Caco-2 (cell line): ENCODE results near the gene SYNPO. TPM values are rescaled to one million over a fixed set of nuclear protein-coding genes. Genes with fewer than 3 reads are reported as not detected.

ENCODE experiments used
- BruUV-seq: library from RNA; stranded (reverse); fragments of 400-500 nt; replicated peaks from 2 replicates; lab custom pipeline; 2021; lab: Mats Ljungman, UMichigan
- CTCF ChIA-PET: fragments of 300-600 bp; sonication (Branson Sonifier 250); formaldehyde crosslinking; loops from one replicate; lab custom pipeline; 2022; ENCODE audit warnings: antibody characterized with exemption; lab: Charles Lee
- POLR2A ChIA-PET: fragments of 300-600 bp; sonication (Branson Sonifier 250); formaldehyde crosslinking; loops from one replicate; lab custom pipeline; 2022; ENCODE audit warnings: antibody characterized with exemption; lab: Charles Lee
- DNase-seq, 2 experiments: peaks; one replicate each; pipeline versions ENCODE4 v3.0.0 to v3.0.0-alpha.2; 2020 to 2022
- H3K27me3 ChIP-seq: replicated peaks from 2 replicates; pipeline ENCODE4 v1.6.0; 2011; ENCODE audit warnings: low read length; ENCODE audit not compliant: control insufficient read depth, insufficient read depth
- H3K36me3 ChIP-seq: 2 replicates; pipeline ENCODE4 v1.5.1; 2011; ENCODE audit warnings: low read length; ENCODE audit not compliant: control insufficient read depth, insufficient read depth
- H3K4me1 ChIP-seq: fragments of 250-450 bp; sonication (Bioruptor Pico); 2 replicates; pipeline ENCODE4 v1.5.1; 2020; ENCODE audit warnings: mild to moderate bottlenecking
- H3K4me3 ChIP-seq: 2 replicates; pipeline ENCODE4 v1.5.1; 2011; ENCODE audit warnings: low read depth, mild to moderate bottlenecking, control low read depth, low read length
- H3K9me3 ChIP-seq: fragments of 250-450 bp; sonication (Bioruptor Pico); 2 replicates; pipeline ENCODE4 v1.5.1; 2020; ENCODE audit warnings: mild to moderate bottlenecking, moderate library complexity
- H3K27ac Mint-ChIP-seq: one replicate; pipeline ENCODE4 v1.8.0; 2022; ENCODE audit warnings: mixed read lengths; ENCODE audit not compliant: unreplicated experiment
- H3K27me3 Mint-ChIP-seq: one replicate; pipeline ENCODE4 v1.8.0; 2022; ENCODE audit warnings: mixed read lengths; ENCODE audit not compliant: insufficient read depth, unreplicated experiment
- H3K36me3 Mint-ChIP-seq: one replicate; pipeline ENCODE4 v1.8.0; 2022; ENCODE audit warnings: mild to moderate bottlenecking, mixed read lengths; ENCODE audit not compliant: insufficient read depth, unreplicated experiment
- H3K4me1 Mint-ChIP-seq: one replicate; pipeline ENCODE4 v1.8.0; 2022; ENCODE audit warnings: low read depth, mixed read lengths; ENCODE audit not compliant: unreplicated experiment
- H3K4me3 Mint-ChIP-seq: one replicate; pipeline ENCODE4 v1.8.0; 2022; ENCODE audit warnings: mild to moderate bottlenecking, moderate library complexity, mixed read lengths; ENCODE audit not compliant: unreplicated experiment
- H3K9me3 Mint-ChIP-seq: one replicate; pipeline ENCODE4 v1.8.0; 2022; ENCODE audit warnings: mixed read lengths; ENCODE audit not compliant: unreplicated experiment
- CTCF ChIP-seq, 2 experiments: fragments of 200-600 bp in 1 of 2; IDR thresholded peaks; 1 replicate in 1 of 2; 2 replicates in 1 of 2; pipeline versions ENCODE4 v1.5.1 to v1.8.0; 2011 to 2022; ENCODE audit warnings: antibody characterized with exemption in 1 of 2, control low read depth in 1 of 2, inconsistent platforms in 1 of 2, low read depth in 1 of 2, low read length in 1 of 2, mild to moderate bottlenecking in 1 of 2, moderate library complexity in 1 of 2; ENCODE audit not compliant: insufficient read depth in 1 of 2, severe bottlenecking in 1 of 2, unreplicated experiment in 1 of 2
- intact Hi-C: fragments of 100-400 bp; cut with micrococcal nuclease; formaldehyde crosslinking; loops from one replicate; pipeline ENCODE4 v1.10.0; 2022; ENCODE audit not compliant: unreplicated experiment
- total RNA-seq: library from RNA; stranded (reverse); gene quantifications from 2 replicates; pipeline ENCODE4 v1.2.3, GENCODE V29; 2022

Gene SYNPO
- total RNA-seq, 1 experiment from 2014 or later: 25.1 TPM

GRCh38 chr5:150596313-150596712 is 44.1 kb upstream of the SYNPO start:
- BruUV-seq: no TSS peak
- no peak for TF ChIP-seq CTCF (IDR thresholded peaks at IDR 0.05; ENCODE audit: insufficient read depth in 1 of 2, low read depth in 1 of 2, low read length in 1 of 2, severe bottlenecking in 1 of 2, unreplicated experiment in 1 of 2)
- Mint-ChIP-seq H3K4me1 (peaks cover 30% of the 10 kb centered on the region), H3K9me3 (no peaks in the 10 kb centered on the region), H3K27ac (peak overlapping the region; percentile 81), H3K36me3 (no peaks in the 10 kb centered on the region), H3K4me3 (peak overlapping the region; percentile 55), H3K27me3 (no peaks in the 10 kb centered on the region)
- intact Hi-C loops: no loop called here
- H3K9me3 ChIP-seq: no peaks in the 10 kb centered on the region
- H3K27me3 ChIP-seq: no peaks in the 10 kb centered on the region
- H3K4me1 ChIP-seq: peaks cover 41% of the 10 kb centered on the region
- ChIA-PET POLR2A (no interaction called here), CTCF (no interaction called here)
- H3K36me3 ChIP-seq: no peaks in the 10 kb centered on the region
- no peak for DNase-seq
- H3K4me3 ChIP-seq: no peak overlapping the region

- Histone ChIP-seq H3K36me3 (no peaks in the 10 kb centered on the region), H3K27me3 (no peaks in the 10 kb centered on the region), H3K4me3 (no peak overlapping the region), H3K9me3 (no peaks in the 10 kb centered on the region), H3K4me1 (peaks cover 37% of the 10 kb centered on the region)
- no peak for TF ChIP-seq CTCF (IDR thresholded peaks at IDR 0.05; ENCODE audit: insufficient read depth in 1 of 2, low read depth in 1 of 2, low read length in 1 of 2, severe bottlenecking in 1 of 2, unreplicated experiment in 1 of 2)
- no peaks in the 10 kb centered on the region for H3K27me3 Mint-ChIP-seq
- peak overlapping the region; percentile 81 for H3K27ac Mint-ChIP-seq
- H3K4me3 Mint-ChIP-seq: no peak overlapping the region
- intact Hi-C loops: no loop called here
- CTCF ChIA-PET: no interaction called here
- no peaks in the 10 kb centered on the region for H3K36me3 Mint-ChIP-seq
- POLR2A ChIA-PET: no interaction called here
- peaks cover 30% of the 10 kb centered on the region for H3K4me1 Mint-ChIP-seq
- no peak for DNase-seq
- H3K9me3 Mint-ChIP-seq: no peaks in the 10 kb centered on the region
- no TSS peak for BruUV-seq
Observed at GRCh38 chr5:150596826-150597225, 43.6 kb upstream of the SYNPO start.

- no TSS peak for BruUV-seq
- Mint-ChIP-seq H3K9me3 (no peaks in the 10 kb centered on the region), H3K27ac (no peak overlapping the region), H3K36me3 (no peaks in the 10 kb centered on the region), H3K4me3 (no peak overlapping the region), H3K4me1 (peaks cover 30% of the 10 kb centered on the region), H3K27me3 (no peaks in the 10 kb centered on the region)
- Histone ChIP-seq H3K4me1 (peaks cover 33% of the 10 kb centered on the region), H3K36me3 (no peaks in the 10 kb centered on the region), H3K9me3 (no peaks in the 10 kb centered on the region), H3K27me3 (no peaks in the 10 kb centered on the region), H3K4me3 (no peak overlapping the region)
- intact Hi-C loops: no loop called here
- TF ChIP-seq CTCF (IDR thresholded peaks at IDR 0.05; ENCODE audit: insufficient read depth in 1 of 2, low read depth in 1 of 2, low read length in 1 of 2, severe bottlenecking in 1 of 2, unreplicated experiment in 1 of 2): no peak
- CTCF ChIA-PET: no interaction called here
- POLR2A ChIA-PET: no interaction called here
- no peak for DNase-seq
Observed at GRCh38 chr5:150598006-150598405, 42.5 kb upstream of the SYNPO start.
